ENCODE results near the gene PRR29.
"Not testable (repeated sequence)": the region's sequence is repeated elsewhere in the genome, so short reads cannot be mapped to it uniquely, and the experiment has no call there.

PRR29 gene

DNA sequence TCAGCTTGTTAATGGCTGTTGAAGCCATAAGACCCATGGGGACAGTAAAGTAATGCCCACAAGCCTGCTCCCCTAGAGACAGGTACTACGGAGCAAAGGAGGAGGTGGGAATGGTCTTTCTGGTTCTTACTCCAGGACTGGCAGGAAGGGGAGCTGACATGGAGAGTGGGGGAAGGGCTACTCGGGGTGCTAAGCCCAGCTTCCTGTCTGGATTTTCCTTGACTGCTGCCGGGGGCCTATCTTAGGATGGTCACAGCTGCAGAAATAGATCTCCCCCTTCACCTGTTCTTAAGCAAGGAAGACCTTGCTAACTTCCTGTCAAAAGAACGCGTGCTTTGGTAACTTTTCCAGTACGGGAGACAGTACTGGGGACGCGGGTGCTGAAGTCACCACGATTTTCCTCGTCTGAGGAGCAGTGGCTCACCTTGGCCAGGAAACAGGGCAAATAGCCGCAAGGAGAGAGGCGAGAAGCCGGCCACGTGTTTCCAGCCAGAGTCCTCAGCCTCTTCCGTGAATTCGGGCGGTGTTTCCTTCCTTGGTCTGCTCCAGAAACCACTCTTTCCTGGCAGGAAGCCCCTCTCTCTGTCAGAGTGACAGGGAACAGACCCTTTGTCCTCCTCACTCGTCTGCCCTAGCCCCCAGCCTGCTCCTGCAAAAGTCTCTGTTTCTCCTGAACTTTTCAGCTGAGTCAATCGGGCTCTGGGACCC, 656 bp upstream of the PRR29 start:
- DNase-seq (ENCODE audit: low read depth in 2 of 2): no peak

DNA sequence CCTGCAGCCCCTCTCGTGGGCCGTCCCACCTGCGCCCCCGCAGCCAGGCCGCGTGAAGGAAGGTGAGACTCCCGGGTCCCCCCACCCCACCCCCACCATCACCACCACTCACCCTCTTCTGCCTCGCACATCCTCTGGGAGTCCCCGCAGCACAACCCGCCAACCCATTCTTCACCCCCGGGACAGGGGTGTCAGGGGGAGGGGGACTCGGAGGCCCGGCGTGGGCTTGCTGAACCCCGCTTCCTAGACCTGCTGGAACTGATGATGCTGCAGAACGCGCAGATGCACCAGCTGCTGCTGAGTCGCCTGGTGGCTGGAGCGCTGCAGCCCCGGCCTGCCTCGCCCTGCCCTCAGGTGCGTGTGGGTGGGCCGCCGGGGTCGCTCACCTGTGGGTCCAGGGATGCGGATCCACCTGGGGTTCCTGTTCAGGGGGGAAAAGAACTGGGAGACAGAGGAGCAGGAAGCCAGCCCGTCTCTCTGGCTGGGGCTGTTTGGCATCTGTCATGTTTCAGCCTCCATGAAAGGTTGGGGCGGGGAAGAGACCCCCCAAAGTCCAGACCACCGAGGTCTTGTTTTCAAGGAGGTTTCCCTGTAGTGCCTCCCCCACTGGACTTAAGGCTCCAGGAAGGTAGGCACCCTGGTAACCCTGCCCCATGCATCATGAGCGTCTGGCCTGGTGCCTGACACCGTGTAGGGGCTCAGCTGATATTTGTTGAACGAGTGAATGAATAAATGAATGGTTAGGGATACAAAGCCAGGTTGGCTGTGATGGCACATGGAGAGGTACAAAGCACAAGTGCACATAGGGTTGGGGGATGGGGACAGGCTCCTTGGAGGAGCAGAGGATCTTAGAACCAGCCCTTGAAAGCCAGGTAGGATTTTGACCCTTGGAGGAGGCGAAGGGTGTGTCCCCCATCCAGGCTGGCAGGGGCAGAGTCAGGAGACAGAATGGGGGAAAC, 849 bp downstream of the PRR29 start:
- DNase-seq (ENCODE audit: low read depth in 2 of 2): no peak

DNA sequence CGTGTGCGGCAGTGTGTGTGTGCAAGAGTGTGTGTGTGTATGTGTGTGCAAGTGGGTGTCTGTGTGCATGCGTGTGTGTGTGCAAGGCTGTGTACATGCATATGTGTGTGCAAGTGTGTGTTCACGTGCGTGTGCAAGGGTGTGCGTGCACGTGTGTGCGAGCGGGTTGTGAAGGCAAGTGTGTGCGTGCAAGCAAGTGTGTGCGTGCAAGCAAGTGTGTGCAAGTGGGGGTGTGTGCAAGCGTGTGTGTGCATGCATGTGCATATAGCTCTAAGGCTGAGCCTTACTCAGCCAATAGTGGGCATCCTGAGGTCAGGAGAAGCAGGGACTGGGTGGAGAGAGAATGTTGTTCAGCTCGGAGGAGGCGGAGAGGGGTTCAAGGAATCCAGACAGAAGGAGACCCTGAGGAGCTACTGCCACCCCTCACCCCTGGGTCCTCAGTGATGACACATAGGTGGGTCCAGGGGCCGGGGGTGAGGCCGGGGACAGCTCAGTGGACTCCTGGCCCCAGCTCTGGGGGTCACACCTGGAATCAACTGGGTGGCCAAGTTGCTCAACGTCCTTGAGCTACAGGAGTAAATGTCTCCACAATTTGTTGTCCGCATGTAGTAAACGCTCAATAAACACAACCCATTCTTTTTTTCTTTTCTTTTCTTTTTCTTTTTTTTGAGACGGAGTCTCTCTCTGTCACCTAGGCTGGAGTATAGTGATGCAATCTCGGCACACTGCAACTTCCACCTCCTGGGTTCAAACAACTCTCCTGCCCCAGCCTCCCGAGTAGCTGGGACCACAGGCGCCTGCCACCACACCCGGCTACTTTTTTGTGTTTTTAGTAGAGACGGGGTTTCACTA, 1.8 kb downstream of the PRR29 start:
- no peak for DNase-seq (ENCODE audit: low read depth in 2 of 2)

DNA sequence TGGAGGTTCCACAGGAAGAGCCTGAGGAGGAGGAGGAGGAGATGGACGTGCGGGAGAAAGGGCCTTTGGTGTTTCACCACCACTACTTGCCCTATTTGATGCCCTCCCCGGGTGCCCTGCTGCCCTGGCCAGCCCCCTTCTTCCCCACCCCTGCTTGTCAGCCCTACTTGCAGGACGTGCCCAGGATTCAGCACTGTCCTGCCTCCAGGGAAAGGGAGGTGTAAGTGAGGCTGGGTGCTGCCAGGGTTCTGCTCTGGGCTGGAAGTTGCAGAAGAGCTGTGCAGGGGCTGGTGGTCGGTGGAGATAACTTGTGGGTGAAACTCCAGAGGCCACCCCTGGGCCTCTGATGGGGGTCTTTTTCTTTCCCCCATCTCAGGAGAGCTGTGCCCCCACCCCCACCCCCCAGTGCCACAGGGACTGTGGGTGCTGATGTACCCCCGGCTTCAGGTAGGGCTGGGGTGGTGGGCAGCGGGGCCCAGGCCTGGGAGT, 3.0 kb downstream of the PRR29 start:
- no peak for DNase-seq (ENCODE audit: low read depth in 2 of 2)

DNA sequence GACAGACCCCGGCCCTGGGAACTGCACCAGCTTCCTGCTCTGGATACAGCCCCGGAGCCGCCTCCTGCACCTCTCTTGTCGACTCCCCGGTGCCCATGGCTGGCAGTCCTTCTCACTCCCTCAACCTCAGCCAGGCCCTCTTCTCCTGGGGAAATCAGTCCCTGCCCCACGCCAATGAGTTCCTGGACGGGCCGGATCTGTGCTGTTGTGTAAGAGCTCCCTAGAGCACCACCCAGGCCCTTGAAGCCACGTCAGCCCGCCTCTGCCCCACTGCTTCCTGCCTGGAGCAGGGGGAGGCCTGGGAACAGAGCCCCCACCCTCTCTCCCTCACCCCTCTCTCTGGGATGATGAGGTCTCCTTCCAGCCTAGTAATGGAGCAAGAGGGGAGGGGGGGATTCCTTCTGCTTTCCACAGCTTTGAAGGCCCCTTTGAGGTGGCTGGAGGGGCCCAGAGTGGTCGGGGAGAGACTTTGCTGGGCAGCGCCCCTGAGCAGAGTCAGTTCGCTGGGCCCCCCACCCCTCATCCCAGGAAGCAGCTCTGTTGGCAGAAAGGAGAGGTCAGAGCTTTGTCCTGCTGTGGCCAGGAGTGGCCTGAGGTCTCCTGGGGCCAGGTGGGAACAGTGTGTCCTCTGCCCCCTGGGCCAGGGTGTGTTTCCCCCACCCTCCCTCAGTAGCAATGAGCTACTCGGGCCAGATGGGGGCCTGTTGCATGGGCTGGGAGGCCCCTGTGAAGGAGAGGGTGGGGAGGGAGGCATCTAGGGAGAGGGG, 3.8 kb downstream of the PRR29 start:
- no peak for DNase-seq (ENCODE audit: low read depth in 2 of 2)

DNA sequence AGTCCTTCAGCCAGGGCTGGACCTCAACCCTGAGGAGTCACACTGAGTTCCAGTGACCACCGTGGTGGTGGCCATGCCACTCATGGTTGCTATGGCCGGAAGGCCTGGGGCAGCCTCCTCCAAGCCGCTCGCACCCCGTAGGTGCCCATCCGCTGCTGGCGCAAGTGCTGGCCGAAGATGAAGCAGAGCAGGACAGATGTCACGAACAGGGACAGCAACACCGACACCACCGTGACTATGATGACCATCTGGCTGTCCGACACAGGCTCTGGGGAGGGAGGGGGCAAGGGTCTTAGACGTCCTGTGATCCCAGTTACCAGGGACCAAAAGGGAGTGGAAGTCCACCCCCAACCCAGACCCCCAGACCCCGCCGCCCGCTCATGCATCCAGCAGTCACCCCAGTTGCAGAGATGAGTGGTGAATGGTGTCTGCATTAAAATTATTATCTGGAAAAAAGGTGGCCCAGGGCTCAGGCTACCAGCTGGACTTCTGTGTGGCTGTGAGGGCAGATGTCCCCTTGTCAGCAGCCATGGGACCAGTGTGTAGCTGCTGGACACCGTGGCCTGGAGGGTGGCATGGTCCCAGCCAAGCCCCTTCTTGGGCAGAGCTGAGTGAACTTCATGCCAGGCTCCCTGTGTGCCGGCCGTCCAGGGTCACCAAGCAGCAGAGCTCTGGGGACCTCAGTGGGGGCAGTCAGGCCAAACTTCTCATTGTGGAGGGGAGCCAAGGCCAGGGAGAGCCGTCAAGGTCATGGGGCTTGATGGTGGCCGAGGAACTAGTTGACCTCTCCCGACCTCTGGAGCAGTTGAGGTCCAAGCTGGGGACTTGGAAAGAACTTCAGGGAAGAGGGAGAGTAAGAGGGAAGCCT, 4.7 kb downstream of the PRR29 start:
- no peak for DNase-seq (ENCODE audit: low read depth in 2 of 2)

DNA sequence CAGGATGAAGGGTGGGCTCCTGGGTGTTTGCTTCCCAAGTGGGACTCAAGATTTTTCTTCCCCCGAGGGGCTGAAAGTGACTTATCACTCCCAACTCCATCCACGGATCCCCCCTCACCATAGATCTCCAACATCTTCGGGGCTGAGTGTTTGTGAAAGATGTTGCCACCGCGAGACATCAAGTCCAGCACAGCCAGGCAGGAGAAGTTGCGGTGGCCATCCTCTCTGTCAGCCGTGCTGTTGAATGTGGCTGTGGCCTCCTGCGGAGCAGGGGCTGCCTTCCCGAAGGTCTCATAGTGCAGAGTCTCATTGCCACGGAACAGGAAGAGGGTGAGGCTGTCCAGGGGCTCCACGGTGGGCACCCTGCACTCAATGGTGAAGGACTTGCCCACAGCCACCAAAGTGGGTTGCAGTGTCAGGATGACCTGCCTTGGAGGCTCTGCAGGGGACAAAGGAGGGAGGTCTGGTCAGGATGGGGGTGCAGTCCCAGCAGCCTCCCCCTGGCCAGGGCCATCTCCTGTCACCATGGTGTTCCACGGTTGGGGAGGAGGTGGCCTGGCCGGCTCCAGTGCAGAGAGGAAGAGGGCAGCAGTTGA, 5.5 kb downstream of the PRR29 start:
- DNase-seq (ENCODE audit: low read depth in 2 of 2): no peak

DNA sequence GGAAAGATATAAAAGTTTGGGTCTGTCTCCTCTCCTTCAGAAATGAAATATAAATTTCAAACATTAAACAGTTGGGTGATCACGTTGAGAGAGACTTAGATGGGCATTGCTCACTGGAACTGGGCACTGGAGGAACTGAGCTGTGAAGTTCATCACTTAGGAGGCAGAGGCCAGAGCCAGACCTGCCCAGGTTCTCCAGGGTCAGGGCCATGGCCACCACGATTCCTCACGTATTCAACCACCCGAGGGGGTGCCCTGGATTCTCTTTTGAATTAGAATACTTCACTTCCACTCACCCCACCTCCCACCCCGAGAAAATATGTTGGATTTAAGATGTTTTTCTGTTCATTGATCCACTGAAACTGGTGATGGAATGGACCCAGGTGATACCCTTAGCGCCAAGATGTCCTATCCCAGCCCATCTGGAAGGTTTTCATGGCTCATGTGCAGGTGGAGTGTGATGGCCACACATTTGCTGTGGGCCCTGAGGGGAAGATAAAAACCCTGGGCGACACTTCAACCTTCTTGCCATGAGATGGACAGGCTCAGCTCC, 6.1 kb downstream of the PRR29 start:
- DNase-seq (ENCODE audit: low read depth in 2 of 2): no peak

DNA sequence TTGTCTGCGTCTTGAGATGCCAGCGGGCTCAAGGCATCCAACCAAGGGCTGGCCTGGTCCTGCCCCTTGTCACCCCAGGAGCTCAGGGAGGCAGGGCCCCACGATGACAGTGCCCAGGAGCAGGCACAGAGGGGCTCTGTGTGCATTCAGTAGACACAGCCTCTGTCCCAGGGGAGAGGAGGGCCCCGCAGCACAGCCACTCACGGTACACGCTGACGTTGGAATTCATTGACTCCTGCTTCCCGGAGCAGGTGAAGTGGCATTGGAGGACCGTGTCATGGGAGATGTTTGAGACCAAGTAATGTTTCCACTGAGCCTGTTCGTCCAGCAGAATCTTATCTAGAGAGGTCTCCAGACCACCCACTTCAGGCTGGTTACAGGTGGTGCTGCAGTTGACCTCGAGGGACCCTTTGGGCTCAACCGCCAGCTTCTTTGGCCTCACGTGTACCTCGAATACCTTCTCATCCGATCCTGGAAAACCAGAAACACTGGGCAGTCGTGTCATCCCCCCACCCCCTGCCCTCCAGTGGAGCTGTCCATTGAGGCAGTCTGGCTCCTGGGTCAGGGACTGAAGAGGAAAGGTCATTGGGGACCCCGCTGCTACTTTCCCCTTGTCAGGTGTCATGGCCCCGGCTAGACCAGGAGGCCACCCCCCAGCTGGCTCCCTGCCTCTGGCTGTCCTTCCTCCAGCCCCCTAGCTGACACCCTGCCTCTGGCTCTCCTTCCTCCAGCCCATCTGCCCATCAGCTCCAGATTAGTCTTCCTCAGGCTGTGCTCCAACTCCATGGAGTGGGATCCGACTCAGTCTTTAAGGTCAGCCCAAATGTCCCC, 7.0 kb downstream of the PRR29 start:
- DNase-seq (ENCODE audit: low read depth in 2 of 2): no peak

DNA sequence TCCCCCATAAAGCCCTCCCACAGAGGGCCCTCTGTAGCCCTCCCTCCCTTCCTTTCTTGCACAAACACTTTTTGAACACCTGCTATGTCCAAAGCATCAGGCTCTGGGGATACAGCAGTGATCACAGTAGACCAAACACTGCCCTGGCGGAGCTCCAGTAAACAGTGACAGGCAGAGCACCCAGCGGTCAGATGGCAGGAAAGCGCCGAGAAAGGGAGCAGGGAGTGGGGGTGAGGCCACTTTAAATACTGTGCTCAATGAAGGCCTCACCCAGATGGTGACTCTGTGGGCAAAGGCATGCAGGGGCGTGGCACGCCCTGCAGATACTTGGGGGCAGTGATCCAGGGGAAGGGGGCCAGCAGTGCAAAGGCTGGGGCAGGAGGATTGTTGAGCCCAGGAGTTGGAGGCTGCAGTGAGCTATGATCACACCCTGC, 7.6 kb downstream of the PRR29 start:
- DNase-seq (ENCODE audit: low read depth in 2 of 2): no peak

DNA sequence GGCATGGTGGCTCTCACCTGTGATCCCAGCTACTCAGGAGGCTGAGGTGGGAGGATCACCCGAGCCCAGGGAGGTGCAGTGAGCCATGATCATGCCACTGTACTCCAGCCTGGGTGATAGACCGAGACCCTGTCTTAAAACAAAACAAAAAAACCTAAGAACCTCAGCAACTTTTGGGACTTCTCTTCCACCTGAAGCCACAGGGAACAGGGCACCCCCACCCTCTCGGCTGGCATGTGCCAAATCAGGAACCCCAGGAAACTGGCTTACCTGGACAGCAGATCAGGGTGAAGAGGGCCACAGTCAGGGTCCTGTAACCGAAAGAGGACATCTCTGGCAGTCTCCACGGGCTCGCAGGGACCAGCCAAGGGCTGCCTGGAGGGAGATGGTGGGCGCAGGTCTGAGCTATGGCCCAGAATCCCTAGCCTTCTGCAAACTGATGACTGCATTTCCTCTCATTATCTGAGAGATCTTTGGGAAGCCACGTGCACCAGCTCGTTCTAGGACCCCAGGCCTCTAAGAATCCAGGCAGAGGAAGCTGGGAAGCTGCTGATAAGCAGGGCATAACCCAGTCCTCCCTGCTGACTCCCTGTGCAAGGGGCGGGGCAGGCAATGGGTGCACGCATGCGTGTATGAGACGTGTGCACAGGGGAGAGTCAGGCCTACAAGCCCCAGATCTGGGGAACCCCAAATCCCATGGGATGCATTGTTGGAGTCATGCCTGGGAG, 8.4 kb downstream of the PRR29 start:
- no peak for DNase-seq (ENCODE audit: low read depth in 2 of 2)

DNA sequence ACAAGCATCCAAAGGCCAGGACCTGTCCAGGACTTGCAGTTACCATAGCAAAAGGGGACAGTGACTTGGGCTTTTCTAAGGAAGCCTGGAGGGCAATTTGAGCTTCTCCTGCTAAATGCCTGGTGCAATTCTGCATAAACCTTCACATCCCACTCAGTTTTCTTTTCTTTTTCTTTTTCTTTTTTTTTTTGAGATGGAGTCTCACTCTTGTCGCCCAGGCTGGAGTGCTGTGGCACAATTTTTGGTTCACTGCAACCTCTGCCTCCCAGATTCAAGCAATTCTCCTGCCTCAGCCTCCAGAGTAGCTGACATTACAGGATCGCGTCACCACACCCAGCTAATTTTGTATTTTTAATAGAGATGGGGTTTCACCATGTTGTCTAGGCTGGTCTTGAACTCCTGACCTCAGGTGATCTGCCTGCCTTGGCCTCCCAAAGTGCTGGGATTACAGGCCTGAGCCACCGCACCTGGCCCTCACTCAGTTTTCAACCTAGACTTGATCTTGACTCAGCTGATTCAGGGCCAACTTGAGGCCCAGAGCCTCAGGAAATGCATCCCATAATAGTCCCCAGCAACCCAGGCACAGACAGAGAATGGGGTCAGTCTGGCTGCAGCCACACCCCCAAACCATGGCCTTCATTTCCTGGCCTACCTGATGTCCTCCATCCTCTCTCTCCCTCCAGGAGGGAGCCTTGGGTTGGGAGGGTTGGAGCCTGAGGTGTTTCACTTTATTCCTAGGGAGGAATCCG, 9.1 kb downstream of the PRR29 start:
- DNase-seq (ENCODE audit: low read depth in 2 of 2): not testable (repeated sequence)

DNA sequence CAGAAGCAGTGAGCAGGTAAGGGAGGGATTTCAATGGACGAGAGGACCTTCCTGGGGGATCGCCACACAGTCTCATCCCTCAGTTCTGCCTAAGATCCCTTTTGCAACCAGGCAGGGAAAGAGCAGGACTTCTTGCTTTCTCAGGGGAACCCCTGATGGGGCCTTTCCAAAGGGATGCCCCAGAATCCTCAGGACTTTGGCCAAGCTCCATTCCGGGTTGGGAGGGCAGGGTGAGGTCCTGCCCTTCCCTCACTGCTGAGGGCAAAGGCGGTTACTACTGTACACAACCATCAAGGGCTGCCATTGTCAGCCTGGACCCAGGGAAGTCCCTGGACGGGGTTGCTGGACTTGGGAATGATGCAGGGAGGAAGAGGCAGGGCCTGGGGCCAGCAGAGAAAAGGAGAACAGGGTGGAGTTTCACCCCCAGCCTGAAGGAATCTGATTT, 9.7 kb downstream of the PRR29 start:
- no peak for DNase-seq (ENCODE audit: low read depth in 2 of 2)

DNA sequence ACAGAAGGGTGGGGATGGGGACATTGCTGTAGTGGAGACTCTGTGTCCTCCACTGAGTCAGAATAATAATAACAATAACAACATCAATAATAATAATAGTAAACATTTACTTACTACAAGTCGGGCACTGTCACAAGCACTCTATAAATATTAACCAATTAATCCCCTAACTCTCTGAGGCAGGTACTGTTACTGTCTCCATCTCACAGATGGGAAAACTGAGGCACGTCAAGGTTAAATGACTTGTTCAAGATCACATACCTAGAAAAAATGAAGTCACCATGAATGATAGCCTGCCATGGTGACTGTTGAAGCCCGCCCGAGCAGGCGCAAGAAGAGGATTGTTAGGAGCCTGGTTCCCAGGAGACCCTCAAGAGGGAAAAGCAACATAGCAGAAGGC, 10.2 kb downstream of the PRR29 start:
- DNase-seq (ENCODE audit: low read depth in 2 of 2): no peak

DNA sequence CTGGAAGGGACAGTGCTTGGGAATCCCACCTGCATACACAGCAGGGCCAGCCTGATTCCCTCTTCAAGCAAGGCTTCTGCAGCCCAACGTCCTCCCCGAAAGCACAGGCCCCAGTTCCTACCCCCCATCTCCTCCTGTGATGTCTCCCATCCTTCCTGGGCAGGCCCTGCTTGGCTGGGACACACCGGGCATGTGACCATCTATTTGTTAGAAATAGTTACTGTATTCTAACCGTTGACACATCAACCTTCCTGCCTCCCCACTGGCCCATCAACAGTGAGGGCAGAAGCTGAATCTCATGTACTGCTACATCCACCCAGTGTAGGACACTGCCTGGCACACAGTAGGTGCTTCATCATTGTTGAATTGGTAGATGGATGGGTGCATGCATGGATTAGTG, 10.7 kb downstream of the PRR29 start:
- no peak for DNase-seq (ENCODE audit: low read depth in 2 of 2)

DNA sequence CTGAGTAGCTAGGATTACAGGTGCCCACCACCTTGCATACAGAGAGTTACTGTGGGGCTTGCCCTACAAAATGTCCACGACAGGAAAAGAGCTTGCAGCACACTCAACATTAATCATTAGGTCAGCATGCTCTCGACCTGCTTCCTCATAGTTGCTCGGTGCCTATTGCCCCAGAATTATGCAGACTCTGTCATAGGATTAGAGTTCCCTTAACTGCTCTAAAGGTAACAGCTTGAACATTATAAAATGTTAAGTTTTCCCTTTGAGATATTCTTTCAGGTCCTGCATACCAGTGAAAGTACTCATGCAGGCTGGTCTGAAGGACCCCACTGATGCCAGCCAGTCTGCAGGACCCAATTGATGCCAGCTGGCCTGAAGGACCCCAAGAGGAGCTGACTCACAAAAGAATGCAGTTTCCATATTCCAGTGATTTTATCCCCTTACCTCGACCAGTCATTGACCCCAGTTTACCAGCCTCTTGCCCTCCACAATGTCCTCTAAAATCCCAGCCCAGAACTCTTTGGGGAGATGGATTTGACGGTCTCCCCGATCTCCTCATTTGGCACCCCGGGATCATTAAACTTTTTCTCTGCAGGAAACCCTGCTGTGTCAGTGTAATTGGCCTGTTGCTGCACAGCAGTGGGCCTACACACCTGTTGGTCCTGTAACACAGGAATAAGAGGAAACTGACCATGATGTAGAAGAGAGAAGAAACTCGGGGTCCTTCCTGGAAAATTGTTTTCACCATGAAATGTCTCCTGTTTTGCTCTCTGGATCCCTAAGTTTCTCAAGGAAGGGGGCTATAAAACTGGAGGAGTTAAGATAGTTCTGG, 11.6 kb downstream of the PRR29 start:
- DNase-seq (ENCODE audit: low read depth in 2 of 2): no peak

Data from stimulated activated CD4-positive, alpha-beta T cell treated with anti-CD3 and anti-CD28 coated beads, Interleukin-1b, Interleukin-23, amount 100 ng/mL, for 1 hour (primary cell).